Liver (tissue), 9 donors: ENCODE results near the gene PTRH1. TPM values are rescaled to one million over a fixed set of nuclear protein-coding genes. Genes with fewer than 3 reads are reported as not detected.

Source experiments
- DNase-seq: peaks from one replicate; pipeline ENCODE4 v3.0.0-alpha.2; 2017; ENCODE audit warnings: low spot score
- H3K27ac ChIP-seq, 2 donors: one replicate each; pipeline ENCODE4 v1.7.0; 2013; ENCODE audit warnings: inconsistent platforms in 2 of 2, low read length in 2 of 2, control low read depth in 1 of 2, low read depth in 1 of 2, mild to moderate bottlenecking in 1 of 2
- H3K27me3 ChIP-seq, 4 donors: one replicate each; pipeline versions ENCODE4 v1.6.1 to v1.7.0; 2013; ENCODE audit warnings: low read length in 3 of 4, inconsistent platforms in 1 of 4, mild to moderate bottlenecking in 1 of 4, moderate library complexity in 1 of 4; ENCODE audit not compliant: control insufficient read depth in 4 of 4, insufficient read depth in 4 of 4
- H3K36me3 ChIP-seq, 4 donors: one replicate each; pipeline versions ENCODE4 v1.6.1 to v1.7.0; 2013; ENCODE audit warnings: low read length in 3 of 4, mild to moderate bottlenecking in 3 of 4, low read depth in 1 of 4, moderate library complexity in 1 of 4; ENCODE audit not compliant: control insufficient read depth in 4 of 4, insufficient read depth in 3 of 4
- H3K4me1 ChIP-seq, 4 donors: one replicate each; pipeline versions ENCODE4 v1.6.1 to v1.7.0; 2013; ENCODE audit warnings: low read length in 3 of 4, mild to moderate bottlenecking in 3 of 4, moderate library complexity in 1 of 4; ENCODE audit not compliant: control insufficient read depth in 4 of 4, insufficient read depth in 4 of 4
- H3K4me3 ChIP-seq, 3 donors: one replicate each; pipeline versions ENCODE4 v1.6.1 to v1.7.0; 2013; ENCODE audit warnings: low read length in 3 of 3, control low read depth in 1 of 3, low read depth in 1 of 3, mild to moderate bottlenecking in 1 of 3
- H3K9ac ChIP-seq, 2 donors: one replicate each; pipeline ENCODE4 v1.7.0; 2013; ENCODE audit warnings: low read length in 2 of 2, mild to moderate bottlenecking in 2 of 2, moderate library complexity in 2 of 2, control low read depth in 1 of 2, low read depth in 1 of 2
- H3K9me3 ChIP-seq, 4 donors: one replicate each; pipeline versions ENCODE4 v1.6.1 to v1.7.0; 2013; ENCODE audit warnings: low read length in 3 of 4; ENCODE audit not compliant: control insufficient read depth in 4 of 4
- EGR1 ChIP-seq, 2 donors: IDR thresholded peaks; 2 replicates each; pipeline ENCODE4 v1.6.1; 2016 to 2018; ENCODE audit warnings: antibody characterized with exemption in 2 of 2, low read depth in 2 of 2
- FOXA1 ChIP-seq: IDR thresholded peaks from 2 replicates; pipeline ENCODE4 v1.6.1; 2016; ENCODE audit warnings: antibody characterized with exemption
- FOXA2 ChIP-seq: IDR thresholded peaks from 2 replicates; pipeline ENCODE4 v1.6.1; 2016; ENCODE audit warnings: antibody characterized with exemption
- GABPA ChIP-seq, 2 donors: IDR thresholded peaks in 1 of 2; conservative IDR thresholded peaks in 1 of 2; 2 replicates each; pipeline ENCODE4 v1.6.1; 2016; ENCODE audit warnings: antibody characterized with exemption in 2 of 2, mild to moderate bottlenecking in 1 of 2, moderate library complexity in 1 of 2
- HNF4A ChIP-seq, 2 donors: conservative IDR thresholded peaks; 2 replicates each; pipeline ENCODE4 v1.6.1; 2016; ENCODE audit warnings: antibody characterized with exemption in 2 of 2, mild to moderate bottlenecking in 2 of 2
- HNF4G ChIP-seq: IDR thresholded peaks from 2 replicates; pipeline ENCODE4 v1.6.1; 2016; ENCODE audit warnings: antibody characterized with exemption
- JUND ChIP-seq, 2 donors: IDR thresholded peaks; 2 replicates each; pipeline ENCODE4 v1.6.1; 2016; ENCODE audit warnings: antibody characterized with exemption in 2 of 2
- NR2F2 ChIP-seq: IDR thresholded peaks from 2 replicates; pipeline ENCODE4 v1.6.1; 2016; ENCODE audit warnings: antibody characterized with exemption
- RAD21 ChIP-seq, 2 donors: IDR thresholded peaks; 2 replicates each; pipeline ENCODE4 v1.6.1; 2016; ENCODE audit warnings: antibody characterized with exemption in 2 of 2, mild to moderate bottlenecking in 2 of 2
- RXRA ChIP-seq, 2 donors: IDR thresholded peaks; 2 replicates each; pipeline ENCODE4 v1.6.1; 2017 to 2018; ENCODE audit warnings: antibody characterized with exemption in 2 of 2, mild to moderate bottlenecking in 1 of 2
- SP1 ChIP-seq: IDR thresholded peaks from 2 replicates; pipeline ENCODE4 v1.6.1; 2018; ENCODE audit warnings: antibody characterized with exemption, mild to moderate bottlenecking
- TAF1 ChIP-seq: conservative IDR thresholded peaks from 2 replicates; pipeline ENCODE4 v1.6.1; 2016; ENCODE audit warnings: antibody characterized with exemption, mild to moderate bottlenecking
- YY1 ChIP-seq: IDR thresholded peaks from 2 replicates; pipeline ENCODE4 v1.6.1; 2016; ENCODE audit warnings: antibody characterized with exemption, mild to moderate bottlenecking
- WGBS: extraction: QIAGEN DNeasy Blood & Tissue Kit; methylation state at CpG from one replicate; pipeline ENCODE4 v1.1.7; 2013; 5-methylcytosine and 5-hydroxymethylcytosine counted together
- polyA plus RNA-seq, 2 donors: library from polyadenylated mRNA; stranded (reverse) in 1 of 2; unstranded in 1 of 2; fragments of 200-250 nt in 1 of 2; fragments of >200 nt in 1 of 2; fragmentation: Nextera tagmentation in 1 of 2; extraction: Ambion mirVana in 1 of 2; gene quantifications; one replicate each; pipeline versions ENCODE4 v1.2.1 to v1.2.3, GENCODE V29; 2013 to 2015
- total RNA-seq, 2 donors: library from RNA; depleted of rRNA; stranded (reverse); fragments of >200 nt; gene quantifications; one replicate each; pipeline ENCODE4 v1.2.3, GENCODE V29; 2014
- TF ChIP-seq, protein P1 (sequence below): IDR thresholded peaks from 2 replicates; pipeline ENCODE4 v1.6.1; 2016; ENCODE audit warnings: antibody characterized with exemption
- TF ChIP-seq, protein P2 (sequence below): IDR thresholded peaks from 2 replicates; pipeline ENCODE4 v1.6.1; 2016; ENCODE audit warnings: antibody characterized with exemption
- TF ChIP-seq, protein P3 (sequence below): fragments of 150-350 bp; IDR thresholded peaks from 2 replicates; pipeline ENCODE4 v1.5.1; 2017; ENCODE audit warnings: improper control_type of control experiment, low read depth, low read length; ENCODE audit not compliant: missing input control
- TF ChIP-seq, protein P4 (sequence below): IDR thresholded peaks from 2 replicates; pipeline ENCODE4 v1.6.1; 2016; ENCODE audit warnings: antibody characterized with exemption
- TF ChIP-seq, protein P5 (sequence below): IDR thresholded peaks from 2 replicates; pipeline ENCODE4 v1.6.1; 2016; ENCODE audit warnings: antibody characterized with exemption, mild to moderate bottlenecking
- donor health status: healthy.
- donor health status: healthy.
- donor health status: healthy.
- donor health status: healthy.
- donor health status: healthy.

PTRH1 gene
- total and polyA plus RNA-seq, 4 donors: 6.7 to 21.6 (median 9.7) TPM

DNA sequence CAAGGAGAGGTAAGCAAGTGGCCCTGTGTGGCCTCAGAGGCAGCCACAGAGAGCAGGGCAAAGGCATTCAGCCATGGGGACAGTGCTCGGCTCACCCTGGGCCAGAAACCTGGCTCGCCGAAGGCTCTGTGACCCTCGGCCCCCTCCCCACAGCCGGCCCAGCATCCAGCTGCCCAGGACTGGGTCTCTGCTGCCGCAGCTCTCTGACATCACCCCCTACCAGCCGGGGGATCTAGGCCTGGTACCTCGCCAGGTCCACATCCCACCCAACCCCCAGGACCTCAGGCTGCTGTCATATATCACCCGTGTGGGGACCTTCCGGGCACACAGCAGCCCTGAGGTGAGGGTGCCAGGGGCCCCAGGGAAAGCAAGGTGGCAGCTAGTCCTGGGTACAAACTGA, 2.6 kb downstream of the PTRH1 start:
- TF ChIP-seq HNF4G: no peak
- TF ChIP-seq, protein P1, sequence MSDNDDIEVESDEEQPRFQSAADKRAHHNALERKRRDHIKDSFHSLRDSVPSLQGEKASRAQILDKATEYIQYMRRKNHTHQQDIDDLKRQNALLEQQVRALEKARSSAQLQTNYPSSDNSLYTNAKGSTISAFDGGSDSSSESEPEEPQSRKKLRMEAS: no peak
- TF ChIP-seq EGR1 (IDR thresholded peaks at IDR 0.05; ENCODE audit: low read depth in 2 of 2): no peak
- no peak for TF ChIP-seq RAD21 (IDR thresholded peaks at IDR 0.05)
- TF ChIP-seq, protein P2, sequence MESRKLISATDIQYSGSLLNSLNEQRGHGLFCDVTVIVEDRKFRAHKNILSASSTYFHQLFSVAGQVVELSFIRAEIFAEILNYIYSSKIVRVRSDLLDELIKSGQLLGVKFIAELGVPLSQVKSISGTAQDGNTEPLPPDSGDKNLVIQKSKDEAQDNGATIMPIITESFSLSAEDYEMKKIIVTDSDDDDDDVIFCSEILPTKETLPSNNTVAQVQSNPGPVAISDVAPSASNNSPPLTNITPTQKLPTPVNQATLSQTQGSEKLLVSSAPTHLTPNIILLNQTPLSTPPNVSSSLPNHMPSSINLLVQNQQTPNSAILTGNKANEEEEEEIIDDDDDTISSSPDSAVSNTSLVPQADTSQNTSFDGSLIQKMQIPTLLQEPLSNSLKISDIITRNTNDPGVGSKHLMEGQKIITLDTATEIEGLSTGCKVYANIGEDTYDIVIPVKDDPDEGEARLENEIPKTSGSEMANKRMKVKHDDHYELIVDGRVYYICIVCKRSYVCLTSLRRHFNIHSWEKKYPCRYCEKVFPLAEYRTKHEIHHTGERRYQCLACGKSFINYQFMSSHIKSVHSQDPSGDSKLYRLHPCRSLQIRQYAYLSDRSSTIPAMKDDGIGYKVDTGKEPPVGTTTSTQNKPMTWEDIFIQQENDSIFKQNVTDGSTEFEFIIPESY: no peak
- TF ChIP-seq HNF4A (conservative IDR thresholded peaks at IDR 0.05): no peak
- TF ChIP-seq RXRA (IDR thresholded peaks at IDR 0.05): no peak
- TF ChIP-seq, protein P3, sequence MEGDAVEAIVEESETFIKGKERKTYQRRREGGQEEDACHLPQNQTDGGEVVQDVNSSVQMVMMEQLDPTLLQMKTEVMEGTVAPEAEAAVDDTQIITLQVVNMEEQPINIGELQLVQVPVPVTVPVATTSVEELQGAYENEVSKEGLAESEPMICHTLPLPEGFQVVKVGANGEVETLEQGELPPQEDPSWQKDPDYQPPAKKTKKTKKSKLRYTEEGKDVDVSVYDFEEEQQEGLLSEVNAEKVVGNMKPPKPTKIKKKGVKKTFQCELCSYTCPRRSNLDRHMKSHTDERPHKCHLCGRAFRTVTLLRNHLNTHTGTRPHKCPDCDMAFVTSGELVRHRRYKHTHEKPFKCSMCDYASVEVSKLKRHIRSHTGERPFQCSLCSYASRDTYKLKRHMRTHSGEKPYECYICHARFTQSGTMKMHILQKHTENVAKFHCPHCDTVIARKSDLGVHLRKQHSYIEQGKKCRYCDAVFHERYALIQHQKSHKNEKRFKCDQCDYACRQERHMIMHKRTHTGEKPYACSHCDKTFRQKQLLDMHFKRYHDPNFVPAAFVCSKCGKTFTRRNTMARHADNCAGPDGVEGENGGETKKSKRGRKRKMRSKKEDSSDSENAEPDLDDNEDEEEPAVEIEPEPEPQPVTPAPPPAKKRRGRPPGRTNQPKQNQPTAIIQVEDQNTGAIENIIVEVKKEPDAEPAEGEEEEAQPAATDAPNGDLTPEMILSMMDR: no peak
- TF ChIP-seq FOXA1: no peak
- no peak for TF ChIP-seq SP1
- TF ChIP-seq YY1: no peak
- no peak for TF ChIP-seq TAF1
- no peak for TF ChIP-seq GABPA (IDR thresholded peaks at IDR 0.05 in 1 of 2, conservative IDR thresholded peaks at IDR 0.05 in 1 of 2)
- TF ChIP-seq, protein P4, sequence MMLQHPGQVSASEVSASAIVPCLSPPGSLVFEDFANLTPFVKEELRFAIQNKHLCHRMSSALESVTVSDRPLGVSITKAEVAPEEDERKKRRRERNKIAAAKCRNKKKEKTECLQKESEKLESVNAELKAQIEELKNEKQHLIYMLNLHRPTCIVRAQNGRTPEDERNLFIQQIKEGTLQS: no peak
- Histone ChIP-seq H3K27ac (no peak overlapping the region), H3K36me3 (no peaks in the 10 kb centered on the region), H3K9ac (no peak overlapping the region), H3K4me1 (peaks cover 4 to 12% (median 8%) of the 10 kb centered on the region in 4 donors), H3K4me3 (no peak overlapping the region), H3K27me3 (no peaks in the 10 kb centered on the region), H3K9me3 (no peaks in the 10 kb centered on the region)
- no peak for DNase-seq
- WGBS: 94% methylated on average over 10 of the region's 10 CpGs

DNA sequence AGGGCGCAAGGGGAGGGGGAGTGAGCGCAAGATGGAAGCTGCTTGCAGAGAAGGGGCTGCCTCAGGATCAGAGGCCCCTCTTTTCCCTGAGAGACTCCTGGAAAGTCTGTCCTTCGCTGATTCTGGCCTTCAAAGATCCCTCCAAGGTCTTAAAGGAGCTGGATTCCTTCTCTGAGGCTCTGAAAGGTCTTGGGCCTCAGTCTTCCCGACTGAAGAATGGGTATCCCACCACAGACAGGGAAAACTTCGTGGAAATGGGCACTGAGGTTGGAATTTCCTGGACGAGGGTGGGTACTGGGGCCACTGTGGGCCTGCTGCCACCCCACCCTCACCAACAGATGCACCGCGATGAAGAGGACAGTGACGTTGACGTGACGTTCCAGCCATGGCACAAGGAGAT, 3.1 kb downstream of the PTRH1 start:
- Histone ChIP-seq H3K4me1 (peaks cover 2 to 12% (median 8%) of the 10 kb centered on the region in 4 donors), H3K27me3 (no peaks in the 10 kb centered on the region), H3K4me3 (no peak overlapping the region), H3K9ac (no peak overlapping the region), H3K27ac (no peak overlapping the region), H3K36me3 (no peaks in the 10 kb centered on the region), H3K9me3 (no peaks in the 10 kb centered on the region)
- 93% methylated on average over 11 of the region's 11 CpGs for WGBS
- no peak for TF ChIP-seq JUND (IDR thresholded peaks at IDR 0.05)
- TF ChIP-seq TAF1: no peak
- TF ChIP-seq, protein P2: no peak
- no peak for TF ChIP-seq YY1
- TF ChIP-seq, protein P5, sequence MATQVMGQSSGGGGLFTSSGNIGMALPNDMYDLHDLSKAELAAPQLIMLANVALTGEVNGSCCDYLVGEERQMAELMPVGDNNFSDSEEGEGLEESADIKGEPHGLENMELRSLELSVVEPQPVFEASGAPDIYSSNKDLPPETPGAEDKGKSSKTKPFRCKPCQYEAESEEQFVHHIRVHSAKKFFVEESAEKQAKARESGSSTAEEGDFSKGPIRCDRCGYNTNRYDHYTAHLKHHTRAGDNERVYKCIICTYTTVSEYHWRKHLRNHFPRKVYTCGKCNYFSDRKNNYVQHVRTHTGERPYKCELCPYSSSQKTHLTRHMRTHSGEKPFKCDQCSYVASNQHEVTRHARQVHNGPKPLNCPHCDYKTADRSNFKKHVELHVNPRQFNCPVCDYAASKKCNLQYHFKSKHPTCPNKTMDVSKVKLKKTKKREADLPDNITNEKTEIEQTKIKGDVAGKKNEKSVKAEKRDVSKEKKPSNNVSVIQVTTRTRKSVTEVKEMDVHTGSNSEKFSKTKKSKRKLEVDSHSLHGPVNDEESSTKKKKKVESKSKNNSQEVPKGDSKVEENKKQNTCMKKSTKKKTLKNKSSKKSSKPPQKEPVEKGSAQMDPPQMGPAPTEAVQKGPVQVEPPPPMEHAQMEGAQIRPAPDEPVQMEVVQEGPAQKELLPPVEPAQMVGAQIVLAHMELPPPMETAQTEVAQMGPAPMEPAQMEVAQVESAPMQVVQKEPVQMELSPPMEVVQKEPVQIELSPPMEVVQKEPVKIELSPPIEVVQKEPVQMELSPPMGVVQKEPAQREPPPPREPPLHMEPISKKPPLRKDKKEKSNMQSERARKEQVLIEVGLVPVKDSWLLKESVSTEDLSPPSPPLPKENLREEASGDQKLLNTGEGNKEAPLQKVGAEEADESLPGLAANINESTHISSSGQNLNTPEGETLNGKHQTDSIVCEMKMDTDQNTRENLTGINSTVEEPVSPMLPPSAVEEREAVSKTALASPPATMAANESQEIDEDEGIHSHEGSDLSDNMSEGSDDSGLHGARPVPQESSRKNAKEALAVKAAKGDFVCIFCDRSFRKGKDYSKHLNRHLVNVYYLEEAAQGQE: no peak
- TF ChIP-seq, protein P4: no peak
- TF ChIP-seq HNF4G: no peak
- no peak for TF ChIP-seq GABPA (IDR thresholded peaks at IDR 0.05 in 1 of 2, conservative IDR thresholded peaks at IDR 0.05 in 1 of 2)
- TF ChIP-seq, protein P3: no peak
- TF ChIP-seq NR2F2: no peak
- no peak for TF ChIP-seq FOXA2
- TF ChIP-seq RAD21 (IDR thresholded peaks at IDR 0.05): no peak
- TF ChIP-seq SP1: no peak
- TF ChIP-seq RXRA (IDR thresholded peaks at IDR 0.05): no peak
- TF ChIP-seq FOXA1: no peak
- TF ChIP-seq EGR1 (IDR thresholded peaks at IDR 0.05; ENCODE audit: low read depth in 2 of 2): no peak
- DNase-seq: no peak
